PFSK-1 (cell line): ENCODE measurements around the gene LBH.
A peak's percentile ranks its signal among the peaks of the same experiment; 100 is the strongest.

Experiments used
- FOXP2 ChIP-seq: optimal IDR thresholded peaks from 2 replicates; pipeline ENCODE3; 2011; ENCODE audit warnings: borderline replicate concordance, control low read depth, inconsistent platforms; ENCODE audit not compliant: insufficient read depth; ENCODE audit errors: extremely low read length, extremely low read depth
- POLR2AphosphoS5 ChIP-seq: IDR thresholded peaks from 2 replicates; pipeline ENCODE4 v1.6.1; 2012; ENCODE audit warnings: low read depth, mild to moderate bottlenecking, control low read depth, low read length, moderate library complexity
- SIN3A ChIP-seq: IDR thresholded peaks from 2 replicates; pipeline ENCODE4 v1.6.1; 2012; ENCODE audit warnings: mild to moderate bottlenecking, low read length, moderate library complexity, borderline replicate concordance; ENCODE audit not compliant: insufficient read depth
- TAF1 ChIP-seq: IDR thresholded peaks from 2 replicates; pipeline ENCODE4 v1.6.1; 2012; ENCODE audit warnings: low read length, control low read depth, borderline replicate concordance; ENCODE audit not compliant: insufficient read depth
- TF ChIP-seq, protein P1 (sequence below), 2 experiments: IDR thresholded peaks; 2 replicates each; pipeline versions ENCODE4 v1.6.1 to v1.8.0; 2011 to 2012; ENCODE audit warnings: low read depth in 2 of 2, low read length in 2 of 2, control low read depth in 1 of 2, inconsistent platforms in 1 of 2, mild to moderate bottlenecking in 1 of 2, moderate library complexity in 1 of 2; ENCODE audit not compliant: insufficient read depth in 1 of 2

Gene LBH

DNA sequence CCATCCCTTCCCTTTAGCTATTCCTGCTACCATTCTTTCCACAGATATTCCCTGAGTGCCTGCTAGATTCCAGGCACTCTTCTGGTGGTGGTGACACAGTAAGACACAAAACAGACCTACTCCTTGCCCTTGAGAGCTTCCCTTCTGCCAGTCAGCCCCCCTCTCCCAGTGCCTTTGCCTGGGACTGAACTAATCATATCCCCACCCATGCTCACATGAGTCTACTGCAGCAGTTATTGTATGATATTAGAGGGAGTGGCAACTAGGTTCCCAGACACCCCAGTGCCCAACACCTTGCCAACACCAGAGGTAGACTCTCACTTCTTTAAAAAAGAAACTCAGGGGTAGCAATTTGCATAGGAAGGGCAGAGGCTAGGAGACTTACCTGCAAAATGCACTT is 7.2 kb upstream of the LBH start:
- no peak for TF ChIP-seq POLR2AphosphoS5
- TF ChIP-seq, protein P1, sequence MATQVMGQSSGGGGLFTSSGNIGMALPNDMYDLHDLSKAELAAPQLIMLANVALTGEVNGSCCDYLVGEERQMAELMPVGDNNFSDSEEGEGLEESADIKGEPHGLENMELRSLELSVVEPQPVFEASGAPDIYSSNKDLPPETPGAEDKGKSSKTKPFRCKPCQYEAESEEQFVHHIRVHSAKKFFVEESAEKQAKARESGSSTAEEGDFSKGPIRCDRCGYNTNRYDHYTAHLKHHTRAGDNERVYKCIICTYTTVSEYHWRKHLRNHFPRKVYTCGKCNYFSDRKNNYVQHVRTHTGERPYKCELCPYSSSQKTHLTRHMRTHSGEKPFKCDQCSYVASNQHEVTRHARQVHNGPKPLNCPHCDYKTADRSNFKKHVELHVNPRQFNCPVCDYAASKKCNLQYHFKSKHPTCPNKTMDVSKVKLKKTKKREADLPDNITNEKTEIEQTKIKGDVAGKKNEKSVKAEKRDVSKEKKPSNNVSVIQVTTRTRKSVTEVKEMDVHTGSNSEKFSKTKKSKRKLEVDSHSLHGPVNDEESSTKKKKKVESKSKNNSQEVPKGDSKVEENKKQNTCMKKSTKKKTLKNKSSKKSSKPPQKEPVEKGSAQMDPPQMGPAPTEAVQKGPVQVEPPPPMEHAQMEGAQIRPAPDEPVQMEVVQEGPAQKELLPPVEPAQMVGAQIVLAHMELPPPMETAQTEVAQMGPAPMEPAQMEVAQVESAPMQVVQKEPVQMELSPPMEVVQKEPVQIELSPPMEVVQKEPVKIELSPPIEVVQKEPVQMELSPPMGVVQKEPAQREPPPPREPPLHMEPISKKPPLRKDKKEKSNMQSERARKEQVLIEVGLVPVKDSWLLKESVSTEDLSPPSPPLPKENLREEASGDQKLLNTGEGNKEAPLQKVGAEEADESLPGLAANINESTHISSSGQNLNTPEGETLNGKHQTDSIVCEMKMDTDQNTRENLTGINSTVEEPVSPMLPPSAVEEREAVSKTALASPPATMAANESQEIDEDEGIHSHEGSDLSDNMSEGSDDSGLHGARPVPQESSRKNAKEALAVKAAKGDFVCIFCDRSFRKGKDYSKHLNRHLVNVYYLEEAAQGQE (IDR thresholded peaks at IDR 0.05; ENCODE audit: insufficient read depth in 1 of 2, low read depth in 2 of 2, low read length in 2 of 2) = no peak
- TF ChIP-seq FOXP2 = no peak
- TF ChIP-seq TAF1 = no peak
- TF ChIP-seq SIN3A = no peak

DNA sequence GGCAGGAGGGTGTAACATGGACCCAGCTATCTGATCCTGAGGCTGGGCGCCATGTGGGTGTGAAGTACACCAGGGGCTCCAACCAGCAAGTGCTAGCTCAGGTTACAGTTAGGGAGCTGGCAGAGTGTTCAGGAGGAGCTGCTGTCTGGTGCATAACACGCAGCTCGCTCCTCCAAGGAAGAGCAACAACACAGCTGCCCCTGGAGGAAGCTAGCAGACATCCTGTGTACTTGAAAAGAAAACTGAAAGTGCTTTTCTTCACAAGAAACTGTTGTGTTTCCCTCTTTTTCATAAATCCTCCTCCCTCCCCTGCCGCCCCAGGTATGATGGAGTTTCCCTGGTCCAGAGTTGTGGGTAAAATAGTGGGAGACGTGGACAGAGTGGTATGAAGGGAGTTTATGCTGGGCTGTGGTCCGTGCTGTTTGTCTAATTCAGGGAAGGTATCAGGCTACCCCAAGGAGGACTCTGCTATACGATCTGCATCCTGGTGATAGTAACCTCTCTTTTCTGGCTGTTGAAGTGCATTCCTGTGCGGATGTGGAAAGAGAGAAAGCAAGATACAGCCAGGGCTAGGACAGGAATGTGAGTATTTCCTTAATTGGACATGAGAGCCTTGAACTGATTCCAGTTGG is 6.1 kb upstream of the LBH start:
- no peak for TF ChIP-seq SIN3A
- TF ChIP-seq, protein P1 (IDR thresholded peaks at IDR 0.05; ENCODE audit: insufficient read depth in 1 of 2, low read depth in 2 of 2, low read length in 2 of 2) = no peak
- peak; percentile 50 for TF ChIP-seq FOXP2

DNA sequence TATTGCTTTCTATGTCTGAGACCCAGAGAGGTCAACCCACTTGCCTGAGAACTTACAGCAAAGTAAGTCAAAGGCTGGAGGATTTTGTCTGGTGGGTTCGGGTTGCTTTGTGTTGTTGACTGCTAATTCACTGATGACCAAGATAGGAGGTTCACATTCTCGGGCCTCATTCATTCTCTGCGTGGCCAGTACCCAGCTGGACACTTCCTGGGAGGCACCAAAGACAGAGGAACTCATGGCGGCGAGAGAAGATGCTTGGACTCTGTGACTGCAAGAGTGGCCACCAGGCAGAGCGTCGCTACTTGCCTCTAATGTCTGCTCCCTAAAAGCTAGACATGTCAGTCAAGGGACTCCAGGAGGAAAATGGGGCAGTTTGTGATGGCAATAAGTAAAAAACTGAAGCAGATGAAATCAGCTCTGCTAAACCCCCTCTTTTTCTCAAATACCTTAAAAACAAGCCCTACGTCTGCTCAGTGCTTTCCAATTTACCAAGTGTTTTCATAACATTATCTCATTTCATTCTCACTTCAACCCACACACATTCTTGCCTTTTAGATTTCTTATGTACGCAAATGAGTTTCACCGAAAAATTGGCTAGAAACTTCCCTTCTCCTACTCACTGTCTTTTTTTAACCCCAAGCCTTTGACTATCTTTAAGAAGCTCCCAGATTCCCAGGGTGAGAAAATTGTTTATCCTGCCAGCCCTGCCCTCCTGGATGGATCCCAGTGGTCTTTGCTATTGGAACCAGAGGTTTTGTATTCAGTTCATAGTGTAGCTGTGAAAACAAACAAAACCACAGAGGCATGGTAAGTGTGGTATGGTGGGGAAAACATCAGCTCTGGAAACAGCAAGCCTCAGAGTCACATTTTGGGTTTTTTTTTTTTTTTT is 4.9 kb upstream of the LBH start:
- TF ChIP-seq FOXP2 (no peak), TAF1 (no peak), POLR2AphosphoS5 (no peak), SIN3A (no peak)
- TF ChIP-seq, protein P1 (IDR thresholded peaks at IDR 0.05; ENCODE audit: insufficient read depth in 1 of 2, low read depth in 2 of 2, low read length in 2 of 2) = no peak

DNA sequence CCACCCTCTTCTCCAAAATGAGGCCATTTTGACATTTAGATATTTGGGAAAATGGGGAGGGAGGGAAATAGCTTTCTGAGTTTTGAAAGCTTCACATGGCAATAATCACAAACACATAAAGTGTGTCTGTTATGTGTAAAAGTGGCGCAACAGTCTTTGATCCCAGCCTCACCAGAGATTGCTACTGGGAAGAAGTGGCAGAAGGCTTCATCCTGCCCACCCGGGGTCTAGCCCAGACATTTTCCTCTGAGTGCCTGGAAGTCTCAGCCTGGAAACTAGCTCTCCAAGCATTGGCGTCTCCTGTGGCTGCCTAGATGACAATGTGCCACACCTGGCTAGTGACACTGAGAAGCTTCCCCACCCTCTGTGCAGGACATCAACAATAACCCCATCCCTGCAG is 1.7 kb upstream of the LBH start:
- TF ChIP-seq FOXP2 = no peak

DNA sequence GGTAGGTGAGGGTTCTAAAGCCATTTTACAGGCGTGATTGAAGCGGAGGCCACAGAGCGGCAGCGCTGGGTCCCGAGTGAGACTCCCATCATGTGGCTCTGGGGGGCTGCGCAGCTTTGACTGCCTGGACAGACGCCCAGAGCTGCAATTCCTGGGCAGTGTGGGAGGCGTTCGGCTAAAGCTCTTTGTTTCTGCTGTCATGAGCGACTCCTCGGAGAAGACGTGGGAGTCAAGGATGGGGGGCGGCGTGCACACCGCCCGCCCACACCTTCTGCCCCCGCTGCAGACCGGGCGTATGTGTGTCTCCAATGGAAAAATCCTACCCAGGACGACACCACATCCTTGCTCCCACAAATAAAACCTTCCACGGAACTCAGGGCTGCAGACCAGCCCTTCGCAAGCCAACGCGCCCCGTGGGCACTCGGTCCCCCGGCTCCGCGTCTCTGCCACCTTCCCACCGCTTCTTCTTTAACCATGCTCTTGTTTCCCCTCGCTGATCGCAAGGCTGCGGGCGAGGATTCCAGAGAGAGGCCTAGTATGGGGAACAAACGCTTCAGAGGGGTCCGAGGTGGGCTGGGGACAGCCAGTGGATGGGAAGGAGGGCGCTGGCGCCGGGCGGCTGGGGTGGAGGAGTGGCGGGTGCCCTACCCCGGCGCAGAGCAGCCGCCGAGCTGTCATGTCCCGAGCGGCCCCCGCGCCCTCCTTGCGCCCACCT is 680 bp upstream of the LBH start:
- TF ChIP-seq, protein P1 (IDR thresholded peaks at IDR 0.05; ENCODE audit: insufficient read depth in 1 of 2, low read depth in 2 of 2, low read length in 2 of 2) = no peak
- TF ChIP-seq POLR2AphosphoS5 (no peak), TAF1 (peak; percentile 32; the same call in 1 of the 2 replicates), SIN3A (0 out of 2 replicates have a peak, but pooled peaks have one; percentile 51)
